LNCaP clone FGC (cell line): Measurements from ENCODE around the gene FRMD6.

Experiments used
- DNase-seq: peaks from one replicate; pipeline ENCODE4 v3.0.0-alpha.2; 2011; ENCODE audit warnings: low read depth
- H3K4me3 ChIP-seq: 2 replicates; pipeline ENCODE4 v1.5.1; 2011; ENCODE audit warnings: mild to moderate bottlenecking, low read depth, low read length, control low read depth
- TF ChIP-seq, protein P1 (sequence below): IDR thresholded peaks from 2 replicates; pipeline ENCODE4 v1.5.1; 2012; ENCODE audit warnings: mild to moderate bottlenecking; ENCODE audit not compliant: control insufficient read depth, insufficient read depth; ENCODE audit errors: extremely low read depth

The FRMD6 gene

DNA sequence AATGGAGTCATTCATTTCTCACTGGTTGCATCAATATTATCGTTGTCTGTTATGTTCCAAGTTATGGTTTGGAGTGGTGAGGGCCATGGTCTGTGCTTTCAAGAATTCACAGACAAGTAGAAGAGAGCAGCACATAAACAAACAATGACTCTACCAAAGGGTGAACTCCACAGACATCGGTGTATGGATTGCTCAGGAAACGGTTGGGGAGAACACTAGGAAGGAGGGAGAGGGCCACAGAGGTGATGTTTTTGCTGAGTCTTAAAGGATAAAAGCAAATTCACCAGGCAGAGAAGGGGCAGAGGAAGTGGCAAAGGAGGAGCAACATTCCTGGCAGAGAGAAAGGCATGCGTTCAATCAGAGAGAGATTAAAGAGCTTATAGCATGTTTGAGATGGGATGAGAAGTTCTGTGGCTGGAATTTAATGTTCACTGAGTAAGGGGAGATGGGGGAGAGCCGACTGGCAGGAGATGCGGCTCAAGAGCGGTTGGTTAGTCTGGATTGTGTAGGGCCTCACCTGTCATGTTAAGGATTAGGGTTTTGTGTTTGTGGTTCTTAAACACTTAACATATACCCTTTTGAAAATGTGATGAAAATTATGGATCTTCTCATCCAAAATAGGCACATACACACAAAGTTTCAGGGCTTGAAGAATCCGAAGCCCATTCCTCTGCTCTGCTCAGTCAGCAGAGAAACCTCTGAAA lies 42.3 kb upstream of the FRMD6 start:
- TF ChIP-seq, protein P1, sequence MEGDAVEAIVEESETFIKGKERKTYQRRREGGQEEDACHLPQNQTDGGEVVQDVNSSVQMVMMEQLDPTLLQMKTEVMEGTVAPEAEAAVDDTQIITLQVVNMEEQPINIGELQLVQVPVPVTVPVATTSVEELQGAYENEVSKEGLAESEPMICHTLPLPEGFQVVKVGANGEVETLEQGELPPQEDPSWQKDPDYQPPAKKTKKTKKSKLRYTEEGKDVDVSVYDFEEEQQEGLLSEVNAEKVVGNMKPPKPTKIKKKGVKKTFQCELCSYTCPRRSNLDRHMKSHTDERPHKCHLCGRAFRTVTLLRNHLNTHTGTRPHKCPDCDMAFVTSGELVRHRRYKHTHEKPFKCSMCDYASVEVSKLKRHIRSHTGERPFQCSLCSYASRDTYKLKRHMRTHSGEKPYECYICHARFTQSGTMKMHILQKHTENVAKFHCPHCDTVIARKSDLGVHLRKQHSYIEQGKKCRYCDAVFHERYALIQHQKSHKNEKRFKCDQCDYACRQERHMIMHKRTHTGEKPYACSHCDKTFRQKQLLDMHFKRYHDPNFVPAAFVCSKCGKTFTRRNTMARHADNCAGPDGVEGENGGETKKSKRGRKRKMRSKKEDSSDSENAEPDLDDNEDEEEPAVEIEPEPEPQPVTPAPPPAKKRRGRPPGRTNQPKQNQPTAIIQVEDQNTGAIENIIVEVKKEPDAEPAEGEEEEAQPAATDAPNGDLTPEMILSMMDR = no peak
- H3K4me3 ChIP-seq = no peak overlapping the region
- no peak for DNase-seq

DNA sequence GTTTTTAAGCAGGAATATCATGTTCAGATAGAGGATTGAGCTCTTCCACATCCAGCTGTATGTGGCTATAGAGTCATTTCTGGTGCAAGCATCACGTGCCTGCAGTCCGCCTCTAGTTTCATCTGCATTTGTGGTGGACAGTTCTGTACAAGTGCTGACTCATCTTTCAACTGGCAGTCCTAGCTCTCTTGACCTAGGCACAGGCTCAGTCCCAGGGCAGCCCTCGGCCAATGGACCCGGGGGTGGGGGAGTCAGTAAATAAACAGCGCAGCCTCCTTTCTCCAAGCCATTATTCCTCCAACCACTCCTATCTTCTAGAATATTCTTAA lies 41.8 kb upstream of the FRMD6 start:
- H3K4me3 ChIP-seq = no peak overlapping the region
- TF ChIP-seq, protein P1 = no peak
- DNase-seq = no peak

DNA sequence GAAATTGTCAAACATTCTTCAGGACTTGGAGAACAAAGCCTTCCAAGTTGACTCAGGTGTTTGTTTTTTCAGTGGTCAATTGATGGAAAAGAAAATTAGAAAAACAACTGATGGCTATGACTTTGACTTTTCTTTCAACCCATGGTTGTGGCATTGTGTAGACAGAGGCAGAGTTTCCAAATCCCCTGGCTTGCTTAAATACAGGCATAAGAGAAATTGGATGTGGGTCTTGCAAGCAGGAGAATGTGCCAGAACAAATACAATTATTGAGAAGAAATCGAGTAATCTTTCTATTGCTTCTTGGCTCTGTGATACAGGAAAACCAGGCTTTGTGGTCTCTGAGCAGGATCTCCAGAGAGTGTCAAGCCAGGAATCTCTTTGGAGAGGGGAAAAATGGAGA lies 40.9 kb upstream of the FRMD6 start:
- TF ChIP-seq, protein P1 = no peak
- DNase-seq = no peak
- no peak overlapping the region for H3K4me3 ChIP-seq

DNA sequence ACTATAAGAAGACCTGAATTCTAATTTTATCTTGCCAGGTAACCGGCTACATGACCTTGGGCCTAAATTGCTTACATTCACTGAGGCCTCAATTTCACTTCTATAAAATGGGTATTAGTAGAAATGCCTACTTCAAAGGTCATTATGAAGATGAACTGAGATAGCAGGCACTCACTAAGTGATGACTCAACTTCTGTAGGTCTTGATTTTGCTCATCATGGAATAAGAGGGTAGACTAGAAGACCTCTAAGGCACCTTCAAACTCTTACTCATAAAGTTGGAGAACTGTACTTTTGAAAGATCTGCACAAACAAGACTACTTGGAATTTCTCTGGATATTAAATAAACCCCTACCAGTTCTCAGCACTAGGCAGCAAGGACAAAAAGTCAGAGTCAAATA lies 39.3 kb upstream of the FRMD6 start:
- DNase-seq = no peak
- TF ChIP-seq, protein P1 = no peak
- H3K4me3 ChIP-seq = no peak overlapping the region

DNA sequence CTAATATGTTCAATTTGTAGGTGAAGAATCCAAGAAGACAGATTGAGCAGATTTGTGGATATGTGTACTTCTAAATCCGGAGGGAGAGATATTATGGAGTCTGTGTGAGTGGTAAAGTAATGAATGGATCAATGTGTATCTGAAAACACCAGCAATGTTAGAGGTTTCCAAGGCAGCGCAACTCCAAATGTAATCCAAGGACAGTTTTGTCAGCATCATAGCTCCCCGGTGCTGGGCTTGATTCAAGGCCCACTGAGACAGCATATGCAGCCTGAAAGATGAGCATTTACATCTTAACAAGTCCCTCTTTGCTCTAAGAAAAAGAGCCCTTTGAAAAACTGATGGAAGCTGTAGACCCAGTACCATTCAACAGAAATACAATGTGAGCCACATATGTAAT lies 38.3 kb upstream of the FRMD6 start:
- TF ChIP-seq, protein P1 = no peak
- no peak overlapping the region for H3K4me3 ChIP-seq
- no peak for DNase-seq

DNA sequence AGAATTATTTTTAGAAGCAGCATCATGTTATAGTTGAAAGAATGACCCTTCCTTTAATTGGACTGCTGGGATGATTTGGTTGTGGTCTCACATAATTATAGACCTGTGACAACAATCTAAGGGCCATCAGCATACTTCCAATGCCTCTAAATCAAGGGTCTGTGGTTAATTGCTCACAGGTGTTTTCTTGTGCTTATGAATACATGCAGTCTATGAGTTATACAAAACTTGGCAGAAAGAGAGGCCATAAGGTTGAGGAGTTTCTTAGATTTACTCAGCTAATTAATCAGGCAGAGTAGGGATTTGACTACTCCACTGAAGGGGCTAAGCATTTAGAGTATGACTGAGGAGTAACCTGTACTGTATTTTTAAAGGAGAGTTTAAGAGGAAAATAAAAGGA lies 37.0 kb upstream of the FRMD6 start:
- TF ChIP-seq, protein P1 = no peak
- DNase-seq = no peak
- no peak overlapping the region for H3K4me3 ChIP-seq

DNA sequence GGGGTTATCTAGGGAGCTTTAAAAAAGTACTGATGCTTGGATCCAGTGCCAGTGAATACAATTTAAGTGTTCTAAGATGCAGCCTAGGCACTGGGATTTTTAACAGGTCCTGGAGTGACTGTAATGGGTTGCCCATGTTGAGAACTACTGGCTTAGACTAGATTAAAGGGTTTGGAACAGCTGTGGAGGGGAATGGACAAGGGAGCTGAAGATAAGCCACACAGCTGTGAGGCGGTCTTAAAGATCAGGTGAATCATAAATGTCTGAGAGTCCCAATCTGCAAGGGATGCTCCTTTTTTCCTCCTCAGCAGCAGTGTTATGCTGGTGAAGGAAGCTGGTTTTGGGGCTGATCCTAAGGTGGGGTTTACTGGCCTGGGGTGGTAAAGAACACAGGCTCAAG lies 35.5 kb upstream of the FRMD6 start:
- DNase-seq = no peak
- TF ChIP-seq, protein P1 = no peak
- no peak overlapping the region for H3K4me3 ChIP-seq
